Mesodermal cell (in vitro differentiated cells): ENCODE measurements around the gene CUL4A.
"Not testable (repeated sequence)": the region's sequence is repeated elsewhere in the genome, so short reads cannot be mapped to it uniquely, and the experiment has no call there.

Source experiments
- H3K27ac ChIP-seq: 2 replicates; pipeline ENCODE4 v1.7.0; 2013; ENCODE audit warnings: mild to moderate bottlenecking, low read depth, low read length, moderate library complexity; ENCODE audit not compliant: severe bottlenecking
- H3K36me3 ChIP-seq: 2 replicates; pipeline ENCODE4 v1.7.1; 2013; ENCODE audit warnings: mild to moderate bottlenecking, low read length, moderate library complexity; ENCODE audit not compliant: control insufficient read depth, insufficient read depth
- H3K4me1 ChIP-seq: one replicate; pipeline ENCODE4 v1.7.1; 2013; ENCODE audit warnings: mild to moderate bottlenecking, low read length; ENCODE audit not compliant: insufficient read depth, control insufficient read depth, poor library complexity, severe bottlenecking
- H3K4me3 ChIP-seq: 2 replicates; pipeline ENCODE4 v1.7.0; 2013; ENCODE audit warnings: low read length, control low read depth, mild to moderate bottlenecking; ENCODE audit not compliant: insufficient read depth, poor library complexity, severe bottlenecking; ENCODE audit errors: extremely low read depth
- H3K9me3 ChIP-seq: 2 replicates; pipeline ENCODE4 v1.7.1; 2013; ENCODE audit warnings: mild to moderate bottlenecking, low read length, moderate library complexity; ENCODE audit not compliant: control insufficient read depth
- WGBS, 2 experiments: methylation state at CpG; one replicate each; pipeline ENCODE4 v1.1.5; 2013; ENCODE audit warnings: missing lambda C conversion rate in 2 of 2; ENCODE audit not compliant: insufficient coverage in 2 of 2; 5-methylcytosine and 5-hydroxymethylcytosine counted together

Gene CUL4A

DNA sequence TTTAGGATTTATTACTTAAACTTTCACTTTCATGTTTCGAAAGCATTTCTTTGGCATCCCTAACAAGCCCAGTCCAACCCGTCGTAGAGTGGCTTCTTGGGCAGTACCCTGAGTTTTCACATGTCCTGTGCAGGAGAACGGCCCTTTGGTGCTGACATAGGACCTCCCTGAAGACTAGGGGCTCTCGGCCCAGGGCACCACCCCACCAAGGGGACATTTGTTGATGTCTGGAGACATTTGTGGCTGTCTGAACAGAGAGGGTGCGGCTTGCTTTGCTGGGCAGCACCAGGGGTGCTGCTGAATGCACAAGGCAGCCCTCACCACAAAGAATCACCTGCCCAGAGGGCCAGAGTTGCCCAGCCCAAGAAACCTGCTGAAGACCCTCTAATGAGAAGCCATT, 30.6 kb downstream of the CUL4A start:
- Histone ChIP-seq H3K4me3 (no peak overlapping the region), H3K4me1 (no peaks in the 10 kb centered on the region), H3K36me3 (peaks cover 90% of the 10 kb centered on the region), H3K27ac (no peak overlapping the region), H3K9me3 (no peaks in the 10 kb centered on the region)
- WGBS, 2 experiments = 94% methylated on average over 6 of the region's 6 CpGs

DNA sequence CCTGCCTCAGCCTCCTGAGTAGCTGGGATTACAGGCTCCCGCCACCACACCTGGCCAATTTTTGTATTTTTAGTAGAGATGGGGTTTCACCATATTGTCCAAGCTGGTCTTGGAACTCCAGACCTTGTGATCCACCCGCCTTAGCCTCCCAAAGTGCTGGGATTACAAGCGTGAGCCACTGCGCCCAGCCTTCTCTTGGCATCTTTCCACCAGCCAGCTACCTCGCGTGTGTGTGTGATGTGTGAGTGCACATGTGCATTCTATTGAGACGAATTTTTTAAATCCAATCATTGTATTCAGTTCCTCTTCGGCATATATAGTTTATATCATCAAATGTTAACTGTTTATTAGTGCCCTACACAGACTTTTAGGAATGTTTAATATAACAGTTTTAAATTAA, 32.2 kb downstream of the CUL4A start:
- H3K9me3 ChIP-seq, H3K4me3 ChIP-seq, H3K4me1 ChIP-seq, H3K27ac ChIP-seq: not testable (repeated sequence)
- peaks cover 94% of the 10 kb centered on the region for H3K36me3 ChIP-seq
- 86 to 100% methylated on average over 1 to 3 of the region's 8 CpGs for WGBS, 2 experiments

DNA sequence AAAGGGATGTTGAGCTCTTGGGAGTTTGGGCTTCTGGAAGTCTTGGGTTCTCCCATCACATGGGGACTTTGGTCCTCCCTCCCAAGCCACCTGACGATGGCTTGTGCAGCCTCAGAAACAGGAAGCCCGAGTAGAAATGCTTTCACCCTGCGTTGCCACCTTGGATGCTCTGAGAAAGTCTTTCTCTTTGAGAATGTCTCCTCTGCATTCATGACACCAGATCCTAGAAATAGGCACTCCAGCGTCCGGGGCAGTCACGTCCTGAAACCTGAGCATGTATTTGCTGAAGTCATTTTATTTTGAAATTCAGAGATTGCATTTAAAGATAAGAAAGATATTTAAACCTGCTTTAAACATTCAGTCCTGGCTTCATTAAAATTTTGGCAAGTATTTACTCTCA, 34.4 kb downstream of the CUL4A start:
- Histone ChIP-seq H3K36me3 (peaks cover 97% of the 10 kb centered on the region), H3K27ac (no peak overlapping the region), H3K4me3 (no peak overlapping the region), H3K4me1 (no peaks in the 10 kb centered on the region), H3K9me3 (no peaks in the 10 kb centered on the region)
- WGBS, 2 experiments = 87 to 100% methylated on average over 2 to 3 of the region's 6 CpGs

DNA sequence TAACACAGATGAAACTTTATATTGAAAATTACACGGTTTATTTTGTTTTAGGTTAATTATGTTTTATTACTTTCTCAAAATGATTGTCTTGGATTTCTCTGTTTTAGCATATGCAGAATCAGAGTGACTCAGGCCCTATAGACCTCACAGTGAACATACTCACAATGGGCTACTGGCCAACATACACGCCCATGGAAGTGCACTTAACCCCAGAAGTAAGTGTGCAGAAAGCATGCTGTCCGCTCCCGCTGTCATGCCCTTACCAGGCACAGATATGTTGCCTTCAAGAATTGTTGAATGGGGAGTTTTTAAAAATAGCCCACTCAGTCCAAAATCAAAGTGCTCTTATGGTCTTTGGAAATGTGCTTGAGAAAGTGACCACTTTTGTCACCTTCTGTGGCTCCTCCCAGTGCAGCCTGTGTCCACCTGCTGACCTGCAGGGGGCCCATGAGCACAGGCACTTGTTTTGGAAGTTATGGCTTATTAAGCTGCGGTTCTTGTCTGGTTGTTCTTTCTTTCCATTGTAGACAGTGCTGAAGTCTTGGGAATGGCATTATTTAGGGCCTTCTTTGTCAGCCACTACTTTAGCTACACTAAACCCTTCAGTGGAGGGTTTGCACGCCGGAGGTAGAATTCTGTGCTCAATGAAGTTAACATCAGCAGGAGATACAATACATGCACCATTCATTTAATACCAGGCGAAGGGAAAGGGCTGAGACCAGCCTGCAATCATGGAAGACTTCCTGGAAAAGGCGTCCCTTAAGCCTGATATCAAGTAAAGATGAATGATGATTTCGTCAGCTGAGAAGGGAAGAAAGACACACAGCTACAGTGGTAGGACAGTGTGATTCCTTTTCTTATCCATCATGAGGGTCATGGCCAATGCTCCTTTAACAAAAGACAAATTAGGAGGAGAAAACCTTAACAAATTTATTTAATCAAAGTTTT, 36.7 kb downstream of the CUL4A start:
- WGBS, 2 experiments = 93 to 97% methylated on average over 3 to 4 of the region's 10 CpGs
- Histone ChIP-seq H3K4me3 (no peak overlapping the region), H3K36me3 (peaks cover 98% of the 10 kb centered on the region), H3K4me1 (no peaks in the 10 kb centered on the region), H3K9me3 (no peaks in the 10 kb centered on the region), H3K27ac (no peak overlapping the region)

- Histone ChIP-seq H3K4me3 (no peak overlapping the region), H3K4me1 (no peaks in the 10 kb centered on the region), H3K9me3 (no peaks in the 10 kb centered on the region), H3K36me3 (peaks cover 97% of the 10 kb centered on the region), H3K27ac (no peak overlapping the region)
- 95 to 97% methylated on average over 11 of the region's 11 CpGs for WGBS, 2 experiments
These were observed 43.2 kb downstream of the CUL4A start for GRCh38 chr13:113252516-113253095.

- not testable (repeated sequence) for H3K9me3 ChIP-seq, H3K4me1 ChIP-seq, H3K27ac ChIP-seq, H3K4me3 ChIP-seq
- peaks cover 92% of the 10 kb centered on the region for H3K36me3 ChIP-seq
- WGBS, 2 experiments = 96% methylated on average over 5 of the region's 6 CpGs; no CpG with 5 or more reads in 1 of the 2 experiments
These were observed 48.5 kb downstream of the CUL4A start for GRCh38 chr13:113257908-113258307.

DNA sequence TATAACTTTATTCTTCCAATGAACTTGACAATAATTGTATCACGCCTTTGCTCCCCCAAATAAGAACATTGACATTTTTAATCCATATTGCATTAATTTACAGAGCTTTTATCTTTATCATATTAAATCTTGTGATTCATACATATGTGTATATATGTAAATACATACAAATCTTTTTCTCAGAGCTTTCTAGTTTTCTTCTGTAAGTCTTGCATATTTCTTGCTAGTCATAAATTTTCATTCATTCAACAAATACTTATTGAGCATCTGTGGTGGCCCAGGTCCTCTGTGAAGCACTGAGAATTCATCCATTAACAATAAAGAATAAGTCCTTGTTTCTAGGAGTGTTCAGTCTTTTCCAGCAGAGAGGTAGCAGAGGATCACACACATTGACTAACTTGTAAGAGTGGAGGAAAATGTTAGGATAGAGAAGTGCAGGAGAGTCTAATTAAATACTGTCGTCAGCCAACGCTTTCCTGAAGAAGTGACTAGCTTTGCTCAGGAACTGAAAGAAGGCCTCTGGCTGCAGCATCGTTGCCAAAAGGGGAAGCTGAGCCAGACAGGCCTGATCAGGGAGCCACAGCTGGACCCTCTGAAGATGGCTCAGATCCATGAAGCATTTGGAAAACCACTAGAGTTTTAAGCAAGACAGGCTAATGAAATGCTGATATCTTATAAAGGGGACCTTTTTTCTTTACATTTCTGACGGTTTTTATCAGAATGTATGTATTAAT, 49.1 kb downstream of the CUL4A start:
- Histone ChIP-seq H3K36me3 (peaks cover 91% of the 10 kb centered on the region), H3K4me3 (no peak overlapping the region), H3K4me1 (no peaks in the 10 kb centered on the region), H3K27ac (no peak overlapping the region), H3K9me3 (no peaks in the 10 kb centered on the region)
- 98 to 100% methylated on average over 3 of the region's 5 CpGs for WGBS, 2 experiments

DNA sequence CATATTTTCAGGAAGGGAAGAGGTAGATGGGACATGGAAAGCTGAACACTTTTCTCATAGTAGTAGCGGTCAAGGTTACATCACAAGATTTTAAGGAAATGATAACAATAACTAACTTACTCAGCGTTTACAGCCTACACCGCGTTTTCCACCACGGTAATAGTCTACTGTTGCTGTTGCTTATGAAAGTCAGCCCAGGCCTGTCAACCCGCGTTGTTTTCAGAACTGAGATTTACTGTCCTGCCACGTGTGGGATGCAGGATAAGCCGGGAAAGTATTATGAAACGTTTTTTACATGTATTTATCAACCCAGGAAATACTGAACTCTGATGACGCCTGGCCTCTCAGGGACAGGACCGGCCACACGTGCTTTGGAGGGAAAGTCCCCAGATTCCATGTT, 51.6 kb downstream of the CUL4A start:
- no peaks in the 10 kb centered on the region for H3K9me3 ChIP-seq
- peaks cover 81% of the 10 kb centered on the region for H3K36me3 ChIP-seq
- no peaks in the 10 kb centered on the region for H3K4me1 ChIP-seq
- H3K27ac ChIP-seq = no peak overlapping the region
- WGBS, 2 experiments = 94 to 97% methylated on average over 12 of the region's 13 CpGs
- no peak overlapping the region for H3K4me3 ChIP-seq

- peaks cover 71% of the 10 kb centered on the region for H3K36me3 ChIP-seq
- not testable (repeated sequence) for H3K4me1 ChIP-seq, H3K27ac ChIP-seq, H3K9me3 ChIP-seq, H3K4me3 ChIP-seq
- WGBS, 2 experiments = 67 to 90% methylated on average over 1 to 2 of the region's 14 CpGs
These were observed 53.6 kb downstream of the CUL4A start for GRCh38 chr13:113263016-113263415.

DNA sequence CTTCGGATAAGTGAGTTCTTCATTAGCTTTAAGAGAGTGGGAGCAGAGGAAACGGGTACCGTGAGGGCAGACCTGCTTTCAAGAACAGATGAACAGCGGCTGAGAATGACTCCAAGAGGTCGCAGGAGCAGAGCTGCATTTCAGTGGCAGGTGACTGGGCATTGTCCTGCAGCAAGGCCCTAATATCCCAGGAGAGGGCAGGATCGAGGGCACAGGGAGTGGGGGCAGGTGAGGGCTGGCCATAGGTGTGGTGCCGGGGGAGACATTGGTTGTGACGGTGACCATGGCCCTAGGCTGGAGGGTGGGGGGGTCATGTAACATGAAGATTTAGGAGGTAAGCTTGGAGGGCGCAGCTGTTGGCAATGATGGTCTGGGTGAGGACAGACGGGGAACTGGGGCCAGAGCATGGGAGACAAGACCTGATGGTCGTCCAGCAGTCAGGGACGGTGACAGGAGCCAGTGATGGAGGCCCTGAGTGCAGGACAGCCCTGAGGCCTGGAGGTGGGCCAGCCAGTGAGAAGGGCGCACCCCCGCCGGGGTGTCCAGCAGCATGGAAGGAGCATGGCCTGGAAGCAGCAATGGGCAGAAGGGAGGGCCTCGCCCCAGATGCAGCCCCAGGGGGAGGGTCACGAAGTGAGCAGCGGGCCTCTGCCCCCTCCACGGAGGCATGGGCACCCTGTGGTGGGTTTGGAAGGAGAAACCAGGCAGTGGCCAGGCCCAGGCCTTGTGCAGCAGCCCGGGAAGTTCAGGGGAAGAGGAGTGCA, 58.4 kb downstream of the CUL4A start:
- 94 to 97% methylated on average over 18 to 20 of the region's 20 CpGs for WGBS, 2 experiments
- H3K4me1 ChIP-seq = no peaks in the 10 kb centered on the region
- H3K9me3 ChIP-seq = no peaks in the 10 kb centered on the region
- H3K36me3 ChIP-seq = peaks cover 46% of the 10 kb centered on the region
- H3K27ac ChIP-seq = no peak overlapping the region
- H3K4me3 ChIP-seq = no peak overlapping the region
